ENCODE measurements around the gene KRTDAP. TPM values are rescaled to one million over a fixed set of nuclear protein-coding genes. Genes with fewer than 3 reads are reported as not detected.

Gene KRTDAP
- total RNA-seq, 1 experiment from 2014 or later, result 1.7 TPM

- Mint-ChIP-seq H3K9me3 (no peaks in the 10 kb centered on the region), H3K4me1 (peaks cover 9% of the 10 kb centered on the region), H3K27ac (no peak overlapping the region), H3K4me3 (no peak overlapping the region), H3K36me3 (no peaks in the 10 kb centered on the region), H3K27me3 (ENCODE audit: low read depth) (peaks cover 9% of the 10 kb centered on the region)
- DNase-seq (ENCODE audit: low spot score) (no peak), ATAC-seq (no peak)
- TF ChIP-seq, protein P1, sequence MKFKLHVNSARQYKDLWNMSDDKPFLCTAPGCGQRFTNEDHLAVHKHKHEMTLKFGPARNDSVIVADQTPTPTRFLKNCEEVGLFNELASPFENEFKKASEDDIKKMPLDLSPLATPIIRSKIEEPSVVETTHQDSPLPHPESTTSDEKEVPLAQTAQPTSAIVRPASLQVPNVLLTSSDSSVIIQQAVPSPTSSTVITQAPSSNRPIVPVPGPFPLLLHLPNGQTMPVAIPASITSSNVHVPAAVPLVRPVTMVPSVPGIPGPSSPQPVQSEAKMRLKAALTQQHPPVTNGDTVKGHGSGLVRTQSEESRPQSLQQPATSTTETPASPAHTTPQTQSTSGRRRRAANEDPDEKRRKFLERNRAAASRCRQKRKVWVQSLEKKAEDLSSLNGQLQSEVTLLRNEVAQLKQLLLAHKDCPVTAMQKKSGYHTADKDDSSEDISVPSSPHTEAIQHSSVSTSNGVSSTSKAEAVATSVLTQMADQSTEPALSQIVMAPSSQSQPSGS (CRISPR knock-in tag; IDR thresholded peaks at IDR 0.05; ENCODE audit: borderline replicate concordance, low read depth), result no peak
- TF ChIP-seq TEAD1 (CRISPR knock-in tag; IDR thresholded peaks at IDR 0.05) (no peak), ZNF281 (CRISPR knock-in tag; IDR thresholded peaks at IDR 0.05) (no peak), FOXK1 (CRISPR knock-in tag; IDR thresholded peaks at IDR 0.05) (no peak), ZNF232 (CRISPR knock-in tag; IDR thresholded peaks at IDR 0.05) (no peak), JUN (CRISPR knock-in tag; IDR thresholded peaks at IDR 0.05) (no peak), GABPB1 (CRISPR knock-in tag; IDR thresholded peaks at IDR 0.05) (no peak), ZNF671 (CRISPR knock-in tag; IDR thresholded peaks at IDR 0.05) (no peak), ZNF263 (CRISPR knock-in tag; IDR thresholded peaks at IDR 0.05; ENCODE audit: low read depth) (no peak), TCF7 (CRISPR knock-in tag; IDR thresholded peaks at IDR 0.05; ENCODE audit: low read depth) (no peak), NR1H2 (CRISPR knock-in tag; IDR thresholded peaks at IDR 0.05) (no peak), JAZF1 (CRISPR knock-in tag; IDR thresholded peaks at IDR 0.05) (no peak), ZMAT4 (CRISPR knock-in tag; IDR thresholded peaks at IDR 0.05) (no peak)
- TF ChIP-seq, protein P2, sequence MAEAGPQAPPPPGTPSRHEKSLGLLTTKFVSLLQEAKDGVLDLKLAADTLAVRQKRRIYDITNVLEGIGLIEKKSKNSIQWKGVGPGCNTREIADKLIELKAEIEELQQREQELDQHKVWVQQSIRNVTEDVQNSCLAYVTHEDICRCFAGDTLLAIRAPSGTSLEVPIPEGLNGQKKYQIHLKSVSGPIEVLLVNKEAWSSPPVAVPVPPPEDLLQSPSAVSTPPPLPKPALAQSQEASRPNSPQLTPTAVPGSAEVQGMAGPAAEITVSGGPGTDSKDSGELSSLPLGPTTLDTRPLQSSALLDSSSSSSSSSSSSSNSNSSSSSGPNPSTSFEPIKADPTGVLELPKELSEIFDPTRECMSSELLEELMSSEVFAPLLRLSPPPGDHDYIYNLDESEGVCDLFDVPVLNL (CRISPR knock-in tag; IDR thresholded peaks at IDR 0.05; ENCODE audit: borderline replicate concordance, low read depth), result no peak
- TF ChIP-seq, protein P3, sequence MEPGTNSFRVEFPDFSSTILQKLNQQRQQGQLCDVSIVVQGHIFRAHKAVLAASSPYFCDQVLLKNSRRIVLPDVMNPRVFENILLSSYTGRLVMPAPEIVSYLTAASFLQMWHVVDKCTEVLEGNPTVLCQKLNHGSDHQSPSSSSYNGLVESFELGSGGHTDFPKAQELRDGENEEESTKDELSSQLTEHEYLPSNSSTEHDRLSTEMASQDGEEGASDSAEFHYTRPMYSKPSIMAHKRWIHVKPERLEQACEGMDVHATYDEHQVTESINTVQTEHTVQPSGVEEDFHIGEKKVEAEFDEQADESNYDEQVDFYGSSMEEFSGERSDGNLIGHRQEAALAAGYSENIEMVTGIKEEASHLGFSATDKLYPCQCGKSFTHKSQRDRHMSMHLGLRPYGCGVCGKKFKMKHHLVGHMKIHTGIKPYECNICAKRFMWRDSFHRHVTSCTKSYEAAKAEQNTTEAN (CRISPR knock-in tag; IDR thresholded peaks at IDR 0.05), result no peak
- TF ChIP-seq, protein P4, sequence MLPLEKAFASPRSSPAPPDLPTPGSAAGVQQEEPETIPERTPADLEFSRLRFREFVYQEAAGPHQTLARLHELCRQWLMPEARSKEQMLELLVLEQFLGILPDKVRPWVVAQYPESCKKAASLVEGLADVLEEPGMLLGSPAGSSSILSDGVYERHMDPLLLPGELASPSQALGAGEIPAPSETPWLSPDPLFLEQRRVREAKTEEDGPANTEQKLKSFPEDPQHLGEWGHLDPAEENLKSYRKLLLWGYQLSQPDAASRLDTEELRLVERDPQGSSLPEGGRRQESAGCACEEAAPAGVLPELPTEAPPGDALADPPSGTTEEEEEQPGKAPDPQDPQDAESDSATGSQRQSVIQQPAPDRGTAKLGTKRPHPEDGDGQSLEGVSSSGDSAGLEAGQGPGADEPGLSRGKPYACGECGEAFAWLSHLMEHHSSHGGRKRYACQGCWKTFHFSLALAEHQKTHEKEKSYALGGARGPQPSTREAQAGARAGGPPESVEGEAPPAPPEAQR (CRISPR knock-in tag; IDR thresholded peaks at IDR 0.05), result no peak
- TF ChIP-seq, protein P5, sequence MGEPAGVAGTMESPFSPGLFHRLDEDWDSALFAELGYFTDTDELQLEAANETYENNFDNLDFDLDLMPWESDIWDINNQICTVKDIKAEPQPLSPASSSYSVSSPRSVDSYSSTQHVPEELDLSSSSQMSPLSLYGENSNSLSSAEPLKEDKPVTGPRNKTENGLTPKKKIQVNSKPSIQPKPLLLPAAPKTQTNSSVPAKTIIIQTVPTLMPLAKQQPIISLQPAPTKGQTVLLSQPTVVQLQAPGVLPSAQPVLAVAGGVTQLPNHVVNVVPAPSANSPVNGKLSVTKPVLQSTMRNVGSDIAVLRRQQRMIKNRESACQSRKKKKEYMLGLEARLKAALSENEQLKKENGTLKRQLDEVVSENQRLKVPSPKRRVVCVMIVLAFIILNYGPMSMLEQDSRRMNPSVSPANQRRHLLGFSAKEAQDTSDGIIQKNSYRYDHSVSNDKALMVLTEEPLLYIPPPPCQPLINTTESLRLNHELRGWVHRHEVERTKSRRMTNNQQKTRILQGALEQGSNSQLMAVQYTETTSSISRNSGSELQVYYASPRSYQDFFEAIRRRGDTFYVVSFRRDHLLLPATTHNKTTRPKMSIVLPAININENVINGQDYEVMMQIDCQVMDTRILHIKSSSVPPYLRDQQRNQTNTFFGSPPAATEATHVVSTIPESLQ (CRISPR knock-in tag; IDR thresholded peaks at IDR 0.05), result no peak
- ChIA-PET POLR2A (interaction anchor here (0.5 kb wide), 1 partner anchor 9 kb away, joined by 6 read pairs; no protein-coding TSS in a partner anchor), CTCF (no interaction called here)
These were observed 44.3 kb downstream of the KRTDAP start for GRCh38 chr19:35445826-35446593.
